HG02840 (cell line): ENCODE results near the gene FBXW4.
"Not testable (repeated sequence)": the region's sequence is repeated elsewhere in the genome, so short reads cannot be mapped to it uniquely, and the experiment has no call there.

Source experiments
- ATAC-seq: cut with Tn5 transposase; IDR thresholded peaks from one replicate; pipeline ENCODE4 v1.9.1; 2021; ENCODE audit warnings: mild to moderate bottlenecking, moderate library complexity, moderate number of reproducible peaks; ENCODE audit not compliant: unreplicated experiment, low FRiP score

Gene FBXW4

DNA sequence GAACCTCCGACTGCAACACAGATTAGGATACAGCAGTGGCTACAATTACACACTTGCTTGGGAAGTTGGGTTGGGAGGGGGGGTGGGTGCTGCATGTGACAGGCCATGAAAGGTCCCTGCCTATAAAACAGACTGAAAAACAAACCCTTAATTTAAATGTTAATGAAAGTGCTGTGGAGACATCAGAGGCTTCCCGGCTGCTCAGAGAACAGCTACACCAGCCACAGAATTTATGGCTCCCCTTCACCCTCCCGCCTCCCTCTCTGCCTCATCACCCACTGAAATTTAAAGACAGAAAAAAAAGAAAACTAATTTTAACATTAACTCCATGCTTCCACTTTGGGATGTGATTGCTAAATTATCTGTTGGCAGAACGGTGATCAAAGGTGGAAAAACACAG lies 34.7 kb downstream of the FBXW4 start:
- ATAC-seq: no peak

GRCh38 chr10:101658975-101659374 lies 36.0 kb downstream of the FBXW4 start:
- ATAC-seq: no peak

DNA sequence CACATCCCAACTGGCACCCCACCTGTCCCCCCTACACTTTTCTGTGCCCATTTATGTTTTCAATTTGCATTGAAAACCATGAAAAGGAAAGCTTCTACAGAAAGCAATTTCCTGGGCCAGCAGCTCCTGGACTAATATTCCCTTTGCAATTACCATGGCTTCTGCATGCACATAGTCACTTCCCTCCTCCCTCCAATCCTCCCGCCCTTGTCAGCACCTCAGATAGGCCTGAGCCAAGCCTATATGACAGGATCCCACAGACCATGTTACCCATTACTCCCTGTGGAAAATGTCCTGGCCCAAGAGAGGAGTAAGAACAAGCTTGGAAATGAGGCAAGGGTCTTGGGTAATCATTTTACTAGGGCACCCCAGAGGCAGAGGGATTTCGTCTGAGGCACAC lies 38.1 kb downstream of the FBXW4 start:
- ATAC-seq: no peak

GRCh38 chr10:101655570-101655969 lies 39.4 kb downstream of the FBXW4 start:
- ATAC-seq: no peak

DNA sequence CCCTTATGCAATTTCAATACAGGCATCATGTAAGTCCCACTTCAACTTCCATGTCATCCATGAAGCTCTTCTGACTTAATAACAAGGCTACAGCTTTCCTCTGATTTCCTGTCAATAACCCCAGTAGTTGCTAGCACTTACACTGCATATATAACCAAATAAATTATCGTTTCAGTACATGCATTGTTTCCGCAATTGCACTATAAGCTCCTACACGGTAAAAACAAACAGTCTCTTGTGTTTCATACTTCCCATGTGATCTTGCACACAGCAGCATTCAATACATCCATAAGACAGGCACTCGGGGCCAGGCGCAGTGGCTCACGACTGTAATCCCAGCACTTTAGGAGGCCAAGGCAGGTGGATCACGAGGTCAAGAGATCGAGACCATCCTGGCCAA lies 41.4 kb downstream of the FBXW4 start:
- no peak for ATAC-seq

- no peak for ATAC-seq
Measured at GRCh38 chr10:101651336-101651735, 43.6 kb downstream of the FBXW4 start.

- no peak for ATAC-seq
Measured at GRCh38 chr10:101650863-101651262, 44.1 kb downstream of the FBXW4 start.

DNA sequence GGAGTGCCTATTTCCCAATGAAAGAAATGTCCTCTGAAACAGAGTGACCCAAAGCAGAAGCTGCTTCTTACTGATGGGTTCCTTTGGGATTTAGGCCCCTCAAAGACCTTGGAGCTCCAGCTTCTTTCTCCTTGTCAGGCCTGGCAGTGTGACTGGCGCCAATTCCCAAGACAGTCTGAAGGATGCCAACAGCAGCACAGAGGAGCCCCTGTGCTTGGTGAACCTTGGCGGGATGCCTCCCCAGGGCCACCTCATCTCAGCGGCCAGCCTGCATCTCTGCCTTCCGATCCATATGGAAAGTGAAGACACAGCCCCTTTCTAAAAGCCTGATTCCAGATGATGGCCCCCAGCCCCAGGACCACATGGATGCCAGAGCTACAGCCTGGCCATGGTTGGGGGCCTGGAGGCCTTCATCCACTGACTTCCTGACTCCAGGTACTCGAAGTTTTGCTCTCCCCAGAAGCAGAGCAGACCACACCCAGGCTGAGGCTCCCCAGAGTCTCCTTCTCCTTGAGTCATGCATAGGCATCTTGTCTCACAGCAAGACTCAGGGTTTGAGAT lies 45.4 kb downstream of the FBXW4 start:
- ATAC-seq: no peak

- ATAC-seq: no peak
Measured at GRCh38 chr10:101647255-101647654, 47.7 kb downstream of the FBXW4 start.

DNA sequence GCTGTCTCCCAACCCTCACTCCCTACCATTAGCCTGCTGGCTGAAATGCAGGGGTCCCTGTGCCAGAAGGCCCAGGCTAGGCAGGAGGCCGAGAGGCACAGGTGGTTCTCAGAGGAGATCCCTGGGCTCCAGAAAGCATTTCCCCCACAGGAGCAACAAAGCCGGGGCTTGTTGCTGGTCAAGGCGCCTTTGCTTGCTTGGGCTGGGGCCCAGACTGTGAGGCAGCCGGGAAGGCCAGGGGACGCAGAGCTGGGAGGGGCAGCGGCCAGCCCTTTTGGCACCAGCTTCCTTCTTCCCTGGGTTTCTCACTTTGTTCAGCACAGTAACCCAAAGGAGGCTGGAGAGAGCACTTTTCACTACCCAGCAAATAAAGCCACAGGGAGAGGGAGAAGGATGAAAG lies 48.6 kb downstream of the FBXW4 start:
- no peak for ATAC-seq

GRCh38 chr10:101645659-101646058 lies 49.3 kb downstream of the FBXW4 start:
- ATAC-seq: no peak

DNA sequence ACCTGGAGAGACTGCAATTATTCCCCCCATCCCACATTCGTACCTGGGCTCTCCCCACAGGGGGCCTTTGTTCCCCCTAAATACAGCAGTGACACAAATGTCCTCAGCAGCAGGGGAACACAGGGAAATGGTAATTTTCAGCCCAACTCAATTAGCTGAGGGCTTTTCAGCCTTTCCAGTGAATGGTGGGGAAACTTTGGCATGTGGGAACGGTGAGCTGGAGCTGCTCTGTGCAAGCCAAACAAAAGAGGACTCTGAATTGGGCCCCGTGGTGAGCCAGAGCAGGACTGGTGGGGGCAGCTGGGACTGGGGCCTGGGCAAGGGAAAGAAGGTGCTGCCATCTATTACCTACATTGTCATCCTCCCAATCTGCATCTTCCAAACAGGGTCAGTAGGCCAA lies 51.0 kb downstream of the FBXW4 start:
- ATAC-seq: no peak

DNA sequence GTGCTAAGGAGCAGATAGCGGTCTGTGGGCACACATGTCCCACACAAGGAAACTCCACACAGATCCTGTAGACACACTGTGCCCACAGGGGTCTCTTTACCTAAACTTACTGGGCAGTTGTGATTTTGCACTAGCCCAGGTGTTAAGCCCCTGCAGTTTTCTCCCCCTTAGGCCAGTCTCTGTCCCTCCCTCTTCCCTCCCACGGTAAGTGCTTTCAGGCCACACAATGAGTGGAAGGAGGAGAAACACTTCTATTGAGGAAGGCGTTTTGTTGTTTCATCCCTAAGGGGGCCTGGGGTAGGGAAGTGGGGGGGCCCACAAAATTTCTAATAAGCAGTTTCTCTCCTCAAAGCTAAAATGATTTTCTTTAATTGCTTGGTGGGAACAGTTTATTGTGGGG lies 51.4 kb downstream of the FBXW4 start:
- ATAC-seq: no peak

GRCh38 chr10:101639141-101639900 lies 55.6 kb downstream of the FBXW4 start:
- ATAC-seq: no peak

DNA sequence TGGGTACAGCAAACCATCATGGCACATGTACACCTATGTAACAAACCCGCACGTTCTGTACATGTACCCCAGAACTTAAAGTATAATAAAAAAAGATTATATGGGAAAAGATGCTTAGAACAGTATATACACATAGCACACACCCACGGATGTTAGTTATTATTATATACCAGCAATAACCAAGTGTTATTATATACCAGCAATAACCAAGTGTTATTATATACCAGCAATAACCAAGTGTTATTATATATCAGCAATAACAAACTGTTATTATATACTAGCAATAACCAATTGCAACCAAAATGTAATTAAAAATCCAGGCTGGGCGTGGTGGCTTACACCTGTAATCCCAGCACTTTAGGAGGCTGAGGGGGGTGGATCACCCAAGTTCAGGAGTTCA lies 61.5 kb downstream of the FBXW4 start:
- ATAC-seq: not testable (repeated sequence)

DNA sequence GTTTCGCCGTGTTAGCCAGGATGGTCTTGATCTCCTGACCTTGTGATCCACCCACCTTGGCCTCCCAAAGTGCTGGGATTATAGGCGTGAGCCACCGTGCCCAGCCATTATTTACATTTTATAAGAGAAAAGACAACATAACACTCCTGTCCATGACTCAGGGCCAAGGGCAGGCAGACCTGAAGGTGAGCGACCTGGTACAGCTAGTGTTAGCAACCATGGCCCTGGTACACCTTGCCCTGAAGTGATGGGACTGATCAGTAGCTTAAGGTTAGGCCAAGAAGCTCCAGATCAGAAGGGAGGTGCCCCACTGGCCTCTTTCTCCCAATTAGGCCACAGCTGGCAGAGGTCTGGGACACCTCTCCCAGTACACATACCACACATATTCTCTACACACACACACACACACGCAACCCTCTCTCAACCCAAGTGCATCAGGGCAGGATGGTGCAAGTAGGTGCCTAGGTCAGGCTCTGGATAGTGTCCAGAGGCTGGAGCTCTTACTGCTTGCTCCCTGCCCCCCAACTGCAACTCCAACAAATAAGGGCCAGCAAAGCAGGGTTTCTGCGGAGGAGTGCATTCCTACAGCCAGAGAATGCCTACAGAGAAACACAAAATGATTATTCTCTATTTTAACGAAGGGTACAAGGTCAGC lies 63.0 kb downstream of the FBXW4 start:
- no peak for ATAC-seq

- no peak for ATAC-seq
Measured at GRCh38 chr10:101630633-101630920, 64.4 kb downstream of the FBXW4 start.

GRCh38 chr10:101629837-101630632 lies 64.9 kb downstream of the FBXW4 start:
- ATAC-seq: no peak

DNA sequence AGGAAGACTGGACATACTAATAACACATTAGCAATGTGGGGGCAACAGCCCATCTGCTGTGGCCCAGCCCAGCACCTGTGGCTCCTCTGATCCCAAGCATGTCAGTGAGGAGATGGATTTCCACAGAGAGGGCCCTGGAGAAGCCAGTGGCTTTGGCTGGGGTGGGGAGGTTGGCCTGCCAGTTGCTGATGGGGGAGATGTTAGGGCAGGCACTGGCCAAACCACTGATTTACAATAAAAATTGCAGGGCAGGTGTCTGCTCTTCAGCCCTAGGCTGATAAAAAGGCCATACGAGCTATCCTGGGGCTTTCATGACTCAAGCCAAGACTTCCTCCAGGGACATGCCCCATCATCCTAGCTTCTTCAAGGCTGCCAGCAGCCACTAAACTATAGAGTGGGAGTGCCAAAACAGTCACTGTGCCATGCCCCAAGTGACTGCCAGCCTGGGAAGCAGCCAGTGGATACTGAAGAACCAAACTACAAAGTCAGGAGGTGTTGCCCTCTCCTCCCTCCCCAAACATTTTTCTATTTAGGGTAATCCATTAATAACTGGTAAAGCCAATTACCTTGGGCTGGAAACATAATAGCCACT lies 69.1 kb downstream of the FBXW4 start:
- no peak for ATAC-seq

DNA sequence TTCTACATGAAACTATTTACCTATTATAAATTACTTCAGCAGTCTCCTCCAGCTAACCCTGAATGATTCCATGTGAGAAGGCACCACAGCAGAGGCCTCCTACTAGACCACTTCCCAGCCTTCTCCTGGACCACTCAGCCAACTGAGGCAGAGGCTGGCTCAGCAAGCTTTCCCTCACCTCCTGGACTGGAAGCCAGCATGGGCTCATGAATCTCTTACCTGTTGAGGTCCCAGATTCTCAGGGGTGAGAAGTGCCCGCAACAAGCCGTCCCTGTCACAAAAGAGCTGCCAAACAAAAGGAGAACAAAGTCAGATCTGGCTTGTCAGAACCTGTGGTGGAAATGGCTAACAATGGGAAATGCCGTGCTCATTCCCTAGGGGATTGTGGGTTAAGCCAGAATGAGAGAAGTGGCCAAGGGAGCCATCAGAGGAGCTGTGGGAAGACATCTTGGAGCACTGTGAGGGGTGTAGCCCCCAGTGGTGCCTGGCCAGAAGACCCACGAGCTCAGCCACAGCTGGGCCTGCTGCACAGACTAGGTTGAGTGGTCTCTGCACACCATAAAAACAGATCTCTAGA lies 70.4 kb downstream of the FBXW4 start:
- ATAC-seq: no peak

GRCh38 chr10:101623528-101623927 lies 71.4 kb downstream of the FBXW4 start:
- no peak for ATAC-seq
